HEK293T (cell line): ENCODE data around the gene JAK3.

ENCODE experiments used
- CTCF ChIA-PET: fragments of 350-600 bp; formaldehyde crosslinking; extraction: SDS; loops from one replicate; lab custom pipeline; 2021; ENCODE audit warnings: antibody characterized with exemption, inconsistent platforms; lab: Yijun Ruan, JAX
- POLR2A ChIA-PET: fragments of 350-600 bp; formaldehyde crosslinking; extraction: SDS; loops from one replicate; lab custom pipeline; 2020; ENCODE audit warnings: antibody characterized with exemption, inconsistent platforms; lab: Yijun Ruan, JAX
- DNase-seq: peaks from one replicate; pipeline ENCODE4 v3.0.0; 2012; ENCODE audit warnings: mixed read lengths; ENCODE audit errors: extremely low spot score
- ARNT ChIP-seq: fragments of 450-650 bp; IDR thresholded peaks from 2 replicates; pipeline ENCODE4 v1.6.1; 2017; ENCODE audit warnings: mild to moderate bottlenecking
- BHLHE40 ChIP-seq: fragments of 450-650 bp; IDR thresholded peaks from 2 replicates; pipeline ENCODE4 v1.6.1; 2016; ENCODE audit warnings: mild to moderate bottlenecking, moderate library complexity, borderline replicate concordance
- CTBP1 ChIP-seq: fragments of 450-650 bp; IDR thresholded peaks from 2 replicates; pipeline ENCODE4 v1.6.1; 2016; ENCODE audit warnings: borderline replicate concordance
- ELF4 ChIP-seq: fragments of 450-650 bp; IDR thresholded peaks from 2 replicates; pipeline ENCODE4 v1.6.1; 2017; ENCODE audit warnings: antibody characterized with exemption
- FOXA1 ChIP-seq: fragments of 450-650 bp; IDR thresholded peaks from 2 replicates; pipeline ENCODE4 v1.6.1; 2016; ENCODE audit warnings: mild to moderate bottlenecking
- FOXK2 ChIP-seq: fragments of 450-650 bp; IDR thresholded peaks from 2 replicates; pipeline ENCODE4 v1.6.1; 2016; ENCODE audit warnings: mild to moderate bottlenecking
- FOXM1 ChIP-seq: fragments of 450-650 bp; IDR thresholded peaks from 2 replicates; pipeline ENCODE4 v1.6.1; 2017; ENCODE audit warnings: mild to moderate bottlenecking, borderline replicate concordance
- HDGF ChIP-seq: fragments of 450-650 bp; IDR thresholded peaks from 2 replicates; pipeline ENCODE4 v1.6.1; 2017; ENCODE audit warnings: antibody characterized with exemption, borderline replicate concordance
- L3MBTL2 ChIP-seq: fragments of 450-650 bp; conservative IDR thresholded peaks from 2 replicates; pipeline ENCODE4 v1.6.1; 2016; ENCODE audit warnings: mild to moderate bottlenecking
- LEF1 ChIP-seq: fragments of 450-650 bp; IDR thresholded peaks from 2 replicates; pipeline ENCODE4 v1.6.1; 2017; ENCODE audit warnings: mild to moderate bottlenecking, borderline replicate concordance
- NFRKB ChIP-seq: fragments of 450-650 bp; IDR thresholded peaks from 2 replicates; pipeline ENCODE4 v1.6.1; 2016; ENCODE audit warnings: mild to moderate bottlenecking, moderate library complexity
- PKNOX1 ChIP-seq: fragments of 450-650 bp; IDR thresholded peaks from 2 replicates; pipeline ENCODE4 v1.6.1; 2016
- SP1 ChIP-seq: fragments of 450-650 bp; IDR thresholded peaks from 2 replicates; pipeline ENCODE4 v1.6.1; 2017
- SUZ12 ChIP-seq: fragments of 450-650 bp; IDR thresholded peaks from 2 replicates; pipeline ENCODE4 v1.6.1; 2016; ENCODE audit warnings: mild to moderate bottlenecking
- TARDBP ChIP-seq: fragments of 450-650 bp; IDR thresholded peaks from 2 replicates; pipeline ENCODE4 v1.6.1; 2016
- ZNF384 ChIP-seq: fragments of 450-650 bp; IDR thresholded peaks from 2 replicates; pipeline ENCODE4 v1.6.1; 2016

The JAK3 gene

DNA sequence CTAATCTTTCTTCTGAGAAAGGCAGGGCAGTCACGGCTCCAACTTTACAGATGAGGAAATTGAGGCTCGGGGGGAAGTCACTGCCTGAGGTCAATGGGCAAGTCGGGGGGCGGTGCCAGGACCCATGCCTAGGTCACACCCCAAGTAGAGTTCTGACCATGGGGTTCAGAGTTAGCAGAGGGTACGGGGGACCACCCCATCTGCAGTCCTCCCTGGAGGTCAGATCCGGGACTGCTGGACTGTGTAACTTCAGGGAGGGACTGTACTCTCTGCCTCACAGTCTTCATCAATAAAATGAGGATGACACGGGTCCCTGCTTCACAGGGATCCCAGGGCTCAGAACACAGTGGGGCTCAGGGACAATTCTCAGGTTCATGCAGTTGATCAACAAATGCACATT, 31.7 kb upstream of the JAK3 start:
- ChIA-PET CTCF (no interaction called here), POLR2A (no interaction called here)
- TF ChIP-seq TARDBP (no peak), PKNOX1 (no peak), BHLHE40 (no peak), FOXM1 (no peak), L3MBTL2 (no peak), ELF4 (no peak), FOXA1 (no peak), CTBP1 (no peak), HDGF (no peak), SP1 (no peak), SUZ12 (no peak), LEF1 (no peak)
- no peak for DNase-seq

DNA sequence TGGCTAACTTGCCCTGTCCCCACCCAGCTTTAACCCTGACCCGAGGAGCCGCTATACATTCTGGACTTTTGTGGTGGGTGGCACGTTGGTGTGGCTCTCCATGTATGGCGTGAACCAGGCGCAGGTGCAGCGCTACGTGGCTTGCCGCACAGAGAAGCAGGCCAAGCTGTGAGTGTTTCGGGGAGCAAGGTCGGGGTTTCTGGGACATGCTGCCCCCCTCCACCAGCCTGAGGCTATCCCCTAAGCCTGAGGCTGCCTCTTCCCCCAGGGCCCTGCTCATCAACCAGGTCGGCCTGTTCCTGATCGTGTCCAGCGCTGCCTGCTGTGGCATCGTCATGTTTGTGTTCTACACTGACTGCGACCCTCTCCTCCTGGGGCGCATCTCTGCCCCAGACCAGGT, 29.9 kb upstream of the JAK3 start:
- no peak for DNase-seq
- ChIA-PET POLR2A (no interaction called here), CTCF (interaction anchor here (0.6 kb wide), 1 partner anchor 111 kb away, joined by 4 read pairs; no protein-coding TSS in a partner anchor)

DNA sequence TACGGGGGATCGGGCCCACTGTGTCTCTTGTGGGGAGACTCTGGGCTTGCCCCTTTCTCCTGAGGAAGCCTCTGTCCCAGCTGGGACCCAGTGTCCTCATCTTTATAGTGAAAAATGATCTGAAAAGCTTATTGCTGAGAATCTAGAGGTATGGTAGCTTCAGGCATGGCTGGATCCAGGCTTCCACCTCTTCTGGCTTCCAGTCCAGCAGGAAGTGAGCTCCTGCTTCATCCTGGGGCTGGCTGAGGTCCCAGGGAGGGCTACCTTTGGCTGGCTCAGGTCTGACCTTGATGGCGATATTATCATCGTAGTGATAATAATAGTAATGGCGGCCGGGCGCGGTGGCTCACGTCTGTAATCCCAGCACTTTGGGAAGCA, 27.0 kb upstream of the JAK3 start:
- no peak for DNase-seq
- ChIA-PET POLR2A (no interaction called here), CTCF (no interaction called here)
- TF ChIP-seq BHLHE40, result no peak
- no peak for TF ChIP-seq FOXA1
- TF ChIP-seq PKNOX1, result no peak
- no peak for TF ChIP-seq ELF4
- no peak for TF ChIP-seq L3MBTL2
- no peak for TF ChIP-seq TARDBP
- TF ChIP-seq ZNF384, result no peak
- TF ChIP-seq ARNT, result no peak
- TF ChIP-seq CTBP1, result no peak
- no peak for TF ChIP-seq NFRKB
- TF ChIP-seq LEF1, result no peak
- TF ChIP-seq HDGF, result no peak
- no peak for TF ChIP-seq FOXK2
- TF ChIP-seq SP1, result no peak
- TF ChIP-seq FOXM1, result no peak

More for the DNA sequence above, 29.9 kb upstream of the JAK3 start:
- TF ChIP-seq CTBP1, result no peak
- TF ChIP-seq NFRKB, result no peak
- no peak for TF ChIP-seq FOXM1
- no peak for TF ChIP-seq SP1
- no peak for TF ChIP-seq BHLHE40
- no peak for TF ChIP-seq ARNT
- no peak for TF ChIP-seq SUZ12
- no peak for TF ChIP-seq FOXA1
- TF ChIP-seq ZNF384, result no peak
- TF ChIP-seq TARDBP, result no peak
- no peak for TF ChIP-seq L3MBTL2
- no peak for TF ChIP-seq HDGF
- TF ChIP-seq PKNOX1, result no peak
- no peak for TF ChIP-seq ELF4

- POLR2A ChIA-PET, result no interaction called here
- CTCF ChIA-PET, result no interaction called here
- peak; percentile 77 for TF ChIP-seq L3MBTL2
- TF ChIP-seq FOXA1, result no peak
- TF ChIP-seq ZNF384, result no peak
- no peak for TF ChIP-seq ELF4
- DNase-seq, result peak; percentile 90
Observed at GRCh38 chr19:17873786-17874757, 26.3 kb upstream of the JAK3 start.

DNA sequence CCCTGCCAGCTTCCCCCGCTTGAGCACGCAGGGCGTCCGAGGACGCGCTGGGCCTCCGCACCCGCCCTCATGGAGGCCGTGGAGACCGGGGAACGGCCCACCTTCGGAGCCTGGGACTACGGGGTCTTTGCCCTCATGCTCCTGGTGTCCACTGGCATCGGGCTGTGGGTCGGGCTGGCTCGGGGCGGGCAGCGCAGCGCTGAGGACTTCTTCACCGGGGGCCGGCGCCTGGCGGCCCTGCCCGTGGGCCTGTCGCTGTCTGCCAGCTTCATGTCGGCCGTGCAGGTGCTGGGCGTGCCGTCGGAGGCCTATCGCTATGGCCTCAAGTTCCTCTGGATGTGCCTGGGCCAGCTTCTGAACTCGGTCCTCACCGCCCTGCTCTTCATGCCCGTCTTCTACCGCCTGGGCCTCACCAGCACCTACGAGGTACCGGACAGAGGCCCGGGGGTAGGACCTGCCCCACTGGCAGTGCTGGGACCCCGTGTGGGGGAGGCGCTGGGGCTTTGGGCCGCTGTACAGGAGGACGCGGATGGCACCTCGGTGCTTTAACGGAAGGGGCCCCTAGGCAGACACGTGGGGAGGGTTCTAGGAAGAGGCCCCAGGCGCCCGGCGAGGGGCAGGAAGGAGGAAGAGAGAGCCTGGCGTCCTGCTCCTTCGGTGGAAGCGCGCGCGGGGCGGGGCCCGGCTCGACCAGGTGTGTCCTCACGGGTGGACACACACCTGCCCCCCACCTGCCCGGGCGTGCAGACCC, 24.6 kb upstream of the JAK3 start:
- POLR2A ChIA-PET, result interaction anchor here (1.7 to 3.6 kb wide), 2 partner anchors 13 to 60 kb away, joined by 8 to 31 read pairs; partner anchors contain the start of genes CCDC124 and RPL18A
- CTCF ChIA-PET, result no interaction called here
- TF ChIP-seq ARNT, result no peak
- no peak for TF ChIP-seq BHLHE40
- no peak for TF ChIP-seq FOXM1
- no peak for TF ChIP-seq CTBP1
- TF ChIP-seq SP1, result no peak
- no peak for TF ChIP-seq FOXK2
- no peak for TF ChIP-seq TARDBP
- no peak for TF ChIP-seq HDGF
- no peak for TF ChIP-seq LEF1
- no peak for TF ChIP-seq PKNOX1
- TF ChIP-seq L3MBTL2, result no peak
- no peak for TF ChIP-seq SUZ12
- TF ChIP-seq FOXA1, result no peak
- no peak for TF ChIP-seq ELF4
- TF ChIP-seq NFRKB, result no peak
- no peak for TF ChIP-seq ZNF384
- no peak for DNase-seq
